Mesodermal cell (in vitro differentiated cells): ENCODE results near the gene AMFR.

ENCODE experiments used
- H3K27ac ChIP-seq: 2 replicates; pipeline ENCODE4 v1.7.0; 2013; ENCODE audit warnings: mild to moderate bottlenecking, low read depth, low read length, moderate library complexity; ENCODE audit not compliant: severe bottlenecking
- H3K36me3 ChIP-seq: 2 replicates; pipeline ENCODE4 v1.7.1; 2013; ENCODE audit warnings: mild to moderate bottlenecking, low read length, moderate library complexity; ENCODE audit not compliant: control insufficient read depth, insufficient read depth
- H3K4me1 ChIP-seq: one replicate; pipeline ENCODE4 v1.7.1; 2013; ENCODE audit warnings: mild to moderate bottlenecking, low read length; ENCODE audit not compliant: insufficient read depth, control insufficient read depth, poor library complexity, severe bottlenecking
- H3K4me3 ChIP-seq: 2 replicates; pipeline ENCODE4 v1.7.0; 2013; ENCODE audit warnings: low read length, control low read depth, mild to moderate bottlenecking; ENCODE audit not compliant: insufficient read depth, poor library complexity, severe bottlenecking; ENCODE audit errors: extremely low read depth
- H3K9me3 ChIP-seq: 2 replicates; pipeline ENCODE4 v1.7.1; 2013; ENCODE audit warnings: mild to moderate bottlenecking, low read length, moderate library complexity; ENCODE audit not compliant: control insufficient read depth
- WGBS, 2 experiments: methylation state at CpG; one replicate each; pipeline ENCODE4 v1.1.5; 2013; ENCODE audit warnings: missing lambda C conversion rate in 2 of 2; ENCODE audit not compliant: insufficient coverage in 2 of 2; 5-methylcytosine and 5-hydroxymethylcytosine counted together

AMFR gene

GRCh38 chr16:56354746-56355145 lies 70.6 kb downstream of the AMFR start:
- H3K36me3 ChIP-seq, result no peaks in the 10 kb centered on the region
- WGBS, 2 experiments, result 97 to 98% methylated on average over 10 to 13 of the region's 17 CpGs

GRCh38 chr16:56354016-56354415 lies 71.3 kb downstream of the AMFR start:
- WGBS, 2 experiments, result 96 to 98% methylated on average over 5 to 7 of the region's 7 CpGs
- peaks cover 12% of the 10 kb centered on the region for H3K4me1 ChIP-seq

More at GRCh38 chr16:56354746-56355145, 70.6 kb downstream of the AMFR start:
- H3K4me1 ChIP-seq, result peaks cover 12% of the 10 kb centered on the region
- no peak overlapping the region for H3K4me3 ChIP-seq
- H3K27ac ChIP-seq, result no peak overlapping the region
- no peaks in the 10 kb centered on the region for H3K9me3 ChIP-seq

DNA sequence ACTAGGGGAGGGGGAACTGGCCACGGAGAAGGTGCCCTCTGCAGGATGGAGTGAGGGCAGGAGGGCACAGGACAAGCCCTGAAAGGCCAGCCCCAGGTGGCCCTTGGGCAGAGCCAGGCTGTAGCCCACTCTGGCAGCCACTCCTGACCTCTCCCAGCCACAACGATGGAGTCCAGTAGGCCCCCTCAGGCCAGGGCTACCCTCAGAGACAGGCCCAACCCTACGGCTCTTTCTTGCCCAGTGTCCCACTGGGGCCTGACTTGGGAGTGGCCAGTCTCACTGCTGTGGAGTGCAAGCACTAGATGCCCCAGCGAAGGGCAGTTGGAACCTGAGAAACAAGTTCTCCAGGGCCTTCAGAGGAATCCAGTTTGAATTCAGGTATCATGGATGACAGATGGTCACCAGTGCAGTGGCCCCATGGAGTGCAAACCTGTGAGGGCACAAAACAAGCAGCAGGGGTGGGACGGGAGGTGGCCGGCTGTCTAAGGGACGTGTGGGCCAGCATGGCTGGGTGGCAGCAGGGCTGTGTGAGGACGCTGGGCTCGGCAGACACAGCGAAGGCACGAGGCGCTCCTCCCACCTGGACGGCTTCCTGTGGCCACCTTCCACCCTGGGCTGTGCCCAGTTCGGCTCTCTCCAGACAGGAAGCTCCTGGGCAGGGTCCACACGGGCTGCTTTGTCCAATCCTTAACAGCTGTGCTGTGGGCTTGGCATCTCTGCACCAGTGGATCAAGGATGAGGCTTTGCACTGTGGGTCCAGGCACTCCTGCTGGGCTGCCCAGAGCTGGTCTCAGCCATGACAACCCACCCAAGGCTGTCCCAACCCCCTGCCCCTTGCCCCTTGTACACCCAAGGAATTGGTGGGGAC lies 72.1 kb downstream of the AMFR start:
- 92 to 94% methylated on average over 14 to 15 of the region's 15 CpGs for WGBS, 2 experiments
- peaks cover 12% of the 10 kb centered on the region for H3K4me1 ChIP-seq

More at GRCh38 chr16:56354016-56354415, 71.3 kb downstream of the AMFR start:
- Histone ChIP-seq H3K9me3 (no peaks in the 10 kb centered on the region), H3K36me3 (no peaks in the 10 kb centered on the region), H3K27ac (no peak overlapping the region), H3K4me3 (no peak overlapping the region)

GRCh38 chr16:56352351-56353053 lies 72.8 kb downstream of the AMFR start:
- 84 to 87% methylated on average over 6 to 7 of the region's 7 CpGs for WGBS, 2 experiments
- no peaks in the 10 kb centered on the region for H3K36me3 ChIP-seq
- H3K27ac ChIP-seq, result no peak overlapping the region
- H3K4me1 ChIP-seq, result peaks cover 9% of the 10 kb centered on the region
- no peaks in the 10 kb centered on the region for H3K9me3 ChIP-seq
- no peak overlapping the region for H3K4me3 ChIP-seq

More for the DNA sequence above, 72.1 kb downstream of the AMFR start:
- Histone ChIP-seq H3K4me3 (no peak overlapping the region), H3K27ac (no peak overlapping the region), H3K36me3 (no peaks in the 10 kb centered on the region), H3K9me3 (no peaks in the 10 kb centered on the region)

GRCh38 chr16:56351481-56351880 lies 73.9 kb downstream of the AMFR start:
- no peaks in the 10 kb centered on the region for H3K4me1 ChIP-seq
- no peaks in the 10 kb centered on the region for H3K9me3 ChIP-seq
- 82 to 84% methylated on average over 5 to 6 of the region's 6 CpGs for WGBS, 2 experiments
- H3K4me3 ChIP-seq, result no peak overlapping the region
- H3K27ac ChIP-seq, result no peak overlapping the region
- no peaks in the 10 kb centered on the region for H3K36me3 ChIP-seq

DNA sequence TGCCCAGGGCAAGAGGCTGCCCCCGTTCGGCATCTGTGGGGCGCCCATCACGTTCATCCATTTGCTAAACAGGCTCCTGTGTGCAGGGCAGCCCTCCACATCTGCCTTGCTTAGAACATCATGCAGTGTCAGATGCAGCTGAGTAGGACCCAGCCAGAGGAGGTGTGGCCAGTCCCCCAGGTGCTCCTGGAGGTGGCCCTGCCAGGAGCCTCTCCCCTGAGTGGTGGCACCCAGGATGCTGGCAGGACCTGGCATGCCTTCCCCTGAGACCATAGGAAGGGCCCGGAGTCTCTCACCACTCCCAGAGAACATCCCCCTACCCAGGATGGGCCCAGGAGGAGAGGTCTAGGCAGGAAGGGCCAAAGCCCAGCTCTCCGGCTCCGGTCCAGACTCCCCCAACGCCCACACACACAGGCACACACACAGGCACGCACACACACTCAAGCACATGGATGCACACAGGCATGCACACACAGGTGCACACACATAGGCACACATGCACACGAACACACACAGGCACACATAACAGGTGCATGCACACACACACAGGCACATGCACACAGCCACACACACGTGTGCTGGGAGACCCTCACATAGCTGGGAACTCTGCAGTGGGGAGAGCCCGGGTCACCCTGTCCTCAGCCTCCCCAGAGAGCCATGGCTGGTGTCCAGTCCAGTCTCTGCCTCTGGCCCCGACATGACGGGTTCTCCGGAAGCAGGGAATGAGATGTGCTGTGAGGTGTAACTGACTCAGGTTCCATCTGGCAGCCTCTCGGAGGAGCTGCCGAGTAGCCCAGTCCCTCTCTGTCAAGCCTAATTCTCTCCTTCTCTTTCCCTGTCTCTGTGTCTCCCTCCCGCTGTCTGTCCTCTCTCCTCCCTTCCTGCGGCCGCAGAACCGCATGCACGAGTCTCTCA lies 74.6 kb downstream of the AMFR start:
- Histone ChIP-seq H3K27ac (no peak overlapping the region), H3K9me3 (no peaks in the 10 kb centered on the region), H3K4me1 (no peaks in the 10 kb centered on the region), H3K36me3 (no peaks in the 10 kb centered on the region), H3K4me3 (no peak overlapping the region)
- WGBS, 2 experiments, result 91 to 92% methylated on average over 12 to 20 of the region's 22 CpGs

DNA sequence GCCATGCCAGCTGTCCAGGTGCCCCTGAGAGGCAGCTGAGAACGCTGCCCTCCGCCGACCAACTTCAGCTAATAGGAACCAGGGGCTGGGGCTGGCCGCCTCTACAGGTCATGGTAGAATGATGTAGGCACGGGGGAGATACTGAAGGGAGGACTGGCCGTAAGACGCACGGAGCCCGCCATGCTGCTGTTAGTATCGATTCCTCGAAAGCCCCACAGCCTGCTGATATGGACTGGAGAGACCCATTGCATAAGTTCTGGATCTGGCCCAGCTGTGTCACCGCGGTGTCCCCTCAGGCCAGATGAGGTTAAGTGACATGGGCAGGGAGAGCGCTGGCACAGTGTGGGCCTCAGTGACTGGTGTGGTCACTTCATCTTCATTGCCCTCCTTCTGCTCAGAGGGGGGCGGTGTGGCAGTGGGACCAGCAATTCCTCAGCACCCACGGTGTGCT lies 75.6 kb downstream of the AMFR start:
- H3K4me3 ChIP-seq, result no peak overlapping the region
- WGBS, 2 experiments, result 92 to 95% methylated on average over 14 of the region's 16 CpGs
- H3K27ac ChIP-seq, result no peak overlapping the region
- H3K9me3 ChIP-seq, result no peaks in the 10 kb centered on the region
- H3K36me3 ChIP-seq, result no peaks in the 10 kb centered on the region
- no peaks in the 10 kb centered on the region for H3K4me1 ChIP-seq

GRCh38 chr16:56349086-56349415 lies 76.3 kb downstream of the AMFR start:
- no peaks in the 10 kb centered on the region for H3K36me3 ChIP-seq
- 88 to 96% methylated on average over 2 of the region's 2 CpGs for WGBS, 2 experiments
- no peaks in the 10 kb centered on the region for H3K4me1 ChIP-seq
- no peaks in the 10 kb centered on the region for H3K9me3 ChIP-seq
- H3K27ac ChIP-seq, result no peak overlapping the region
- H3K4me3 ChIP-seq, result no peak overlapping the region

- 91 to 94% methylated on average over 20 to 25 of the region's 25 CpGs for WGBS, 2 experiments
- H3K4me1 ChIP-seq, result no peaks in the 10 kb centered on the region
- H3K27ac ChIP-seq, result no peak overlapping the region
- no peaks in the 10 kb centered on the region for H3K9me3 ChIP-seq
- no peaks in the 10 kb centered on the region for H3K36me3 ChIP-seq
- H3K4me3 ChIP-seq, result no peak overlapping the region
Observed at GRCh38 chr16:56348168-56349085, 76.9 kb downstream of the AMFR start.
